HEK293T (cell line): Measurements from ENCODE around the gene TMPRSS4.

Experiments
- CTCF ChIA-PET: fragments of 350-600 bp; formaldehyde crosslinking; extraction: SDS; loops from one replicate; lab custom pipeline; 2021; ENCODE audit warnings: antibody characterized with exemption, inconsistent platforms; lab: Yijun Ruan, JAX
- POLR2A ChIA-PET: fragments of 350-600 bp; formaldehyde crosslinking; extraction: SDS; loops from one replicate; lab custom pipeline; 2020; ENCODE audit warnings: antibody characterized with exemption, inconsistent platforms; lab: Yijun Ruan, JAX
- DNase-seq: peaks from one replicate; pipeline ENCODE4 v3.0.0; 2012; ENCODE audit warnings: mixed read lengths; ENCODE audit errors: extremely low spot score
- ARNT ChIP-seq: fragments of 450-650 bp; IDR thresholded peaks from 2 replicates; pipeline ENCODE4 v1.6.1; 2017; ENCODE audit warnings: mild to moderate bottlenecking
- BHLHE40 ChIP-seq: fragments of 450-650 bp; IDR thresholded peaks from 2 replicates; pipeline ENCODE4 v1.6.1; 2016; ENCODE audit warnings: mild to moderate bottlenecking, moderate library complexity, borderline replicate concordance
- CTBP1 ChIP-seq: fragments of 450-650 bp; IDR thresholded peaks from 2 replicates; pipeline ENCODE4 v1.6.1; 2016; ENCODE audit warnings: borderline replicate concordance
- ELF4 ChIP-seq: fragments of 450-650 bp; IDR thresholded peaks from 2 replicates; pipeline ENCODE4 v1.6.1; 2017; ENCODE audit warnings: antibody characterized with exemption
- FOXA1 ChIP-seq: fragments of 450-650 bp; IDR thresholded peaks from 2 replicates; pipeline ENCODE4 v1.6.1; 2016; ENCODE audit warnings: mild to moderate bottlenecking
- FOXK2 ChIP-seq: fragments of 450-650 bp; IDR thresholded peaks from 2 replicates; pipeline ENCODE4 v1.6.1; 2016; ENCODE audit warnings: mild to moderate bottlenecking
- FOXM1 ChIP-seq: fragments of 450-650 bp; IDR thresholded peaks from 2 replicates; pipeline ENCODE4 v1.6.1; 2017; ENCODE audit warnings: mild to moderate bottlenecking, borderline replicate concordance
- HDGF ChIP-seq: fragments of 450-650 bp; IDR thresholded peaks from 2 replicates; pipeline ENCODE4 v1.6.1; 2017; ENCODE audit warnings: antibody characterized with exemption, borderline replicate concordance
- L3MBTL2 ChIP-seq: fragments of 450-650 bp; conservative IDR thresholded peaks from 2 replicates; pipeline ENCODE4 v1.6.1; 2016; ENCODE audit warnings: mild to moderate bottlenecking
- LEF1 ChIP-seq: fragments of 450-650 bp; IDR thresholded peaks from 2 replicates; pipeline ENCODE4 v1.6.1; 2017; ENCODE audit warnings: mild to moderate bottlenecking, borderline replicate concordance
- NFRKB ChIP-seq: fragments of 450-650 bp; IDR thresholded peaks from 2 replicates; pipeline ENCODE4 v1.6.1; 2016; ENCODE audit warnings: mild to moderate bottlenecking, moderate library complexity
- PKNOX1 ChIP-seq: fragments of 450-650 bp; IDR thresholded peaks from 2 replicates; pipeline ENCODE4 v1.6.1; 2016
- SP1 ChIP-seq: fragments of 450-650 bp; IDR thresholded peaks from 2 replicates; pipeline ENCODE4 v1.6.1; 2017
- SUZ12 ChIP-seq: fragments of 450-650 bp; IDR thresholded peaks from 2 replicates; pipeline ENCODE4 v1.6.1; 2016; ENCODE audit warnings: mild to moderate bottlenecking
- TARDBP ChIP-seq: fragments of 450-650 bp; IDR thresholded peaks from 2 replicates; pipeline ENCODE4 v1.6.1; 2016
- ZNF384 ChIP-seq: fragments of 450-650 bp; IDR thresholded peaks from 2 replicates; pipeline ENCODE4 v1.6.1; 2016

Gene TMPRSS4

DNA sequence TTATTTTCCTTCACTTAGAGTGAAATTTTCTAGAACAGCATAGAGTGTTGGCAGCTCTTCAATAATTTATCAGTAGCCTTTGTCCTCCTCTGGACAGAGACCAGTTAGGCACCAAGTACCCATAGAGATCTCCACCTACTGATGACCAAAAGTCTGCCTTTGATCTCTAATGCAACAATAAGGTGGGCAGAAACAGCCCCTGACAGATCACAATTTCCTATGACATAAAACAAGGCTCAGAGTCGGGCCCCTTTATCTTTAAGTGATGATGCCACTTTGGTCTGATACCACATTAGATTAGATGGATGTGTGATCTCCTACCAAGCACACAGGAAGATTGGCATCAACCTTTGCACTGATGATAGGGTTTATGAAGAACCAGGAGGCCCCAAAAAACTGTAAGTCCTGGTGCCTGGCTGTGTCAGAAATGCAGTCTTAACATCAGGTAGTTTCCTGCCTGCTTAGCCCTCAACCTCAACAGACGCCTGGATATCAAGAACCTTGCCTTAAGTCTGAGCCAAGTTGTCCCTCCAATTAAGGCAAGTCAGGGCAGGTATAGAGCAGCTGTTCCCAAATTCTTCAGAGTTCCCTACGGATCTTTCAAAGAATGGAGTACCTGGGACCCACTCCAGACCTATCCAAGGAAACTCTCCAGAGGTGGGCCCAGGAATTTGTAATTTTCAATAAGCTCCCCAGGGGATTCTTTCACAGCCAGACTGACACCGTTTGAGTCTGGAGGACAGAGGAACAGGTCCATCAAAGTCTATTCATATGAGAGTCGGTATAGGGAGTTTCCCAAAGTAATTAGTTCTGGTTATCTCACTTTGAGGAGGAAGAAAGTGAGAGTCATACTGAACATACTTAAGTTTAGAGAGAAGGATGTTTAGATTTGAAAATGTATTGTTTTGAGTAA is 30.6 kb upstream of the TMPRSS4 start:
- no peak for DNase-seq
- TF ChIP-seq FOXA1: no peak
- TF ChIP-seq PKNOX1: no peak
- no peak for TF ChIP-seq BHLHE40
- CTCF ChIA-PET: interaction anchor here (0.9 kb wide), 1 partner anchor 100 kb away, joined by 3 read pairs; no protein-coding TSS in a partner anchor

GRCh38 chr11:118046964-118047700 is 29.7 kb upstream of the TMPRSS4 start:
- POLR2A ChIA-PET: no interaction called here
- DNase-seq: no peak
- TF ChIP-seq PKNOX1 (no peak), ARNT (no peak), SP1 (no peak), FOXA1 (no peak), FOXM1 (no peak), BHLHE40 (no peak), L3MBTL2 (no peak), NFRKB (no peak), ZNF384 (no peak), SUZ12 (no peak), ELF4 (no peak), FOXK2 (no peak), TARDBP (no peak)
- CTCF ChIA-PET: interaction anchor here (1.0 kb wide), 1 partner anchor 101 kb away, joined by 3 read pairs; no protein-coding TSS in a partner anchor

More for the DNA sequence above, 30.6 kb upstream of the TMPRSS4 start:
- POLR2A ChIA-PET: no interaction called here

DNA sequence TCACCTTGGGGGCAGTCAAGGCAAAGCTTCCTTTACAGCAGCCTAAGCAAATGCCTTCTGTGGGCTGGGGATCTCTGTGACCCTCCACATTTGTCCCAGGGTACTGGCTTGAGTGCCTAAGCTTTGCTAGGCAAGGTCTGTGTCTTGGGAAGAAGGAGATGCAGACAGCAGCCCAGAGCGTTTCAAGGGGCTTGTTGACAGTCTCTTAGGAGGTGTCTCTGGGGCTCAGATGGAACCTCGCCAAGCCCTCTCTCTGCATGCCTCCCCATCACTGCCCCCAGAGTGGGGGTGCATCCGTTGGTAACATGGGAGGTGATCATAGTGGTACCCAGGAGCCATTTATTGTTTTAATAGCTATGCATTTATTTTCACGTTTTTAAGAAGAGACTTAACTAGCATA is 29.1 kb upstream of the TMPRSS4 start:
- DNase-seq: no peak
- no peak for TF ChIP-seq PKNOX1
- no peak for TF ChIP-seq LEF1
- TF ChIP-seq NFRKB: no peak
- TF ChIP-seq FOXA1: no peak
- TF ChIP-seq L3MBTL2: no peak
- TF ChIP-seq FOXK2: no peak
- no peak for TF ChIP-seq SP1
- TF ChIP-seq ARNT: no peak
- TF ChIP-seq ELF4: no peak
- CTCF ChIA-PET: interaction anchor here (1.0 kb wide), 1 partner anchor 101 kb away, joined by 3 read pairs; no protein-coding TSS in a partner anchor
- POLR2A ChIA-PET: no interaction called here

DNA sequence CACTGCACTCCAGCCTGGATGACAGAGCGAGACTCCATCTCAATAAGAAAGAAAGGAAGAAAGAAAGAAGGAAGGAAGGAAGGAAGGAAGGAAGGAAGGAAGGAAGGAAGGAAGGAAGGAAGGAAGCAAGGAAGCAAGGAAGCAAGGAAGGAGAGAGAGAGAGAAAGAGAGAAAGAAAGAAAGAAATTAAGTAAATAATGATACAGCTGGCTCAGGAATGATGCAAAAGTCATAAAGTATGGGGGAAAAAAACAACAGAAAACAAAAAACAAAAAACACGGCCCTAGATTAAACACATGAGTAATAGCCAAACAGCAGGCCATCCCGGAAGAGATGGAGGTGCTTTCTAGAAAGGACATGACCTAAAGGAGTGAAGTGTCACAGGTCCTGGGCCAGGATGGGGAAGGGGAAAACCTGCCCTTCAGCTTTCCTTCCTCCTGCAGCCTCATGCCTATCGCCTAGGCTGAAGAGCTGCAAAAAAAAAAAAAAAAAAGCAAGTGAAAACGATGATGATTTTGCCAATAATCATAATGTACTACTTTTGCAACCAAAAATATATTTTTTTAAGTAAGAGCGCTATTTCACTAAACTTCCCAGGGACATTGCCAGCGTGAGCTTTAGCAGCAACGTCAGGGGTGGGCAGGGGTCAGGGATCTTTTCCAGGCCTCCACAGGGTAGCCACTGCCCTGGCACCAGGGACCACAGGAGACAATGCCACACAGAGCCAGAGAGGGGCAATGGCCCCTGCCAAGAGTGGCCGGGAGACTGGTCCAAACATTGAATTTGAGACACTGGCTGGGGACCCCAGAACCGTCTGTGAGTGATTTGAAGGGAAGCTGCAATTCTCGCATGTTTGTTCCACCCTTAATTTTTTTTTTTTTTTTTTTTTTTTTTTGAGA is 28.2 kb upstream of the TMPRSS4 start:
- CTCF ChIA-PET: interaction anchor here (1.0 kb wide), 1 partner anchor 8 kb away, joined by 6 read pairs; no protein-coding TSS in a partner anchor
- no peak for TF ChIP-seq LEF1
- TF ChIP-seq TARDBP: no peak
- no peak for TF ChIP-seq SUZ12
- POLR2A ChIA-PET: no interaction called here
- no peak for DNase-seq

GRCh38 chr11:118049771-118050170 is 27.1 kb upstream of the TMPRSS4 start:
- ChIA-PET POLR2A (no interaction called here), CTCF (interaction anchor here (1.0 kb wide), 1 partner anchor 9 kb away, joined by 6 read pairs; no protein-coding TSS in a partner anchor)
- no peak for DNase-seq
- TF ChIP-seq FOXA1 (no peak), LEF1 (no peak), FOXM1 (no peak), PKNOX1 (no peak), BHLHE40 (no peak), ZNF384 (no peak), TARDBP (no peak), L3MBTL2 (no peak), FOXK2 (no peak), ELF4 (no peak), HDGF (no peak), SP1 (no peak), CTBP1 (no peak), NFRKB (no peak), SUZ12 (no peak), ARNT (no peak)
